ENCODE measurements around the gene OTUD4. TPM values are rescaled to one million over a fixed set of nuclear protein-coding genes. Genes with fewer than 3 reads are reported as not detected.

Gene OTUD4
- total and polyA plus RNA-seq, 9 of the 15 experiments (the other 6 are each of a cell fraction or from before 2014, with no cell fraction given): 4.2 to 29.0 (median 24.8) TPM

GRCh38 chr4:145098675-145099037 is 81.7 kb downstream of the OTUD4 start (continued):
- TF ChIP-seq, protein P1, sequence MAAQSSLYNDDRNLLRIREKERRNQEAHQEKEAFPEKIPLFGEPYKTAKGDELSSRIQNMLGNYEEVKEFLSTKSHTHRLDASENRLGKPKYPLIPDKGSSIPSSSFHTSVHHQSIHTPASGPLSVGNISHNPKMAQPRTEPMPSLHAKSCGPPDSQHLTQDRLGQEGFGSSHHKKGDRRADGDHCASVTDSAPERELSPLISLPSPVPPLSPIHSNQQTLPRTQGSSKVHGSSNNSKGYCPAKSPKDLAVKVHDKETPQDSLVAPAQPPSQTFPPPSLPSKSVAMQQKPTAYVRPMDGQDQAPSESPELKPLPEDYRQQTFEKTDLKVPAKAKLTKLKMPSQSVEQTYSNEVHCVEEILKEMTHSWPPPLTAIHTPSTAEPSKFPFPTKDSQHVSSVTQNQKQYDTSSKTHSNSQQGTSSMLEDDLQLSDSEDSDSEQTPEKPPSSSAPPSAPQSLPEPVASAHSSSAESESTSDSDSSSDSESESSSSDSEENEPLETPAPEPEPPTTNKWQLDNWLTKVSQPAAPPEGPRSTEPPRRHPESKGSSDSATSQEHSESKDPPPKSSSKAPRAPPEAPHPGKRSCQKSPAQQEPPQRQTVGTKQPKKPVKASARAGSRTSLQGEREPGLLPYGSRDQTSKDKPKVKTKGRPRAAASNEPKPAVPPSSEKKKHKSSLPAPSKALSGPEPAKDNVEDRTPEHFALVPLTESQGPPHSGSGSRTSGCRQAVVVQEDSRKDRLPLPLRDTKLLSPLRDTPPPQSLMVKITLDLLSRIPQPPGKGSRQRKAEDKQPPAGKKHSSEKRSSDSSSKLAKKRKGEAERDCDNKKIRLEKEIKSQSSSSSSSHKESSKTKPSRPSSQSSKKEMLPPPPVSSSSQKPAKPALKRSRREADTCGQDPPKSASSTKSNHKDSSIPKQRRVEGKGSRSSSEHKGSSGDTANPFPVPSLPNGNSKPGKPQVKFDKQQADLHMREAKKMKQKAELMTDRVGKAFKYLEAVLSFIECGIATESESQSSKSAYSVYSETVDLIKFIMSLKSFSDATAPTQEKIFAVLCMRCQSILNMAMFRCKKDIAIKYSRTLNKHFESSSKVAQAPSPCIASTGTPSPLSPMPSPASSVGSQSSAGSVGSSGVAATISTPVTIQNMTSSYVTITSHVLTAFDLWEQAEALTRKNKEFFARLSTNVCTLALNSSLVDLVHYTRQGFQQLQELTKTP (IDR thresholded peaks at IDR 0.05; ENCODE audit: low read depth in 1 of 2, partially characterized antibody in 2 of 2): no peak
- TF ChIP-seq RBM25 (IDR thresholded peaks at IDR 0.05; ENCODE audit: low read depth, low read length, severe bottlenecking) (no peak), SRF (CRISPR knock-in tag; IDR thresholded peaks at IDR 0.05) (no peak), RBBP5 (IDR thresholded peaks at IDR 0.05; ENCODE audit: borderline replicate concordance, insufficient read depth, low read length, poor library complexity, severe bottlenecking) (no peak), CSDE1 (IDR thresholded peaks at IDR 0.05) (no peak), NELFE (IDR thresholded peaks at IDR 0.05; ENCODE audit: insufficient read depth, insufficient read length) (no peak), ETV5 (CRISPR knock-in tag; IDR thresholded peaks at IDR 0.05; ENCODE audit: low read depth) (no peak), TCFL5 (CRISPR knock-in tag; conservative IDR thresholded peaks at IDR 0.05) (no peak), SP2 (IDR thresholded peaks at IDR 0.05; ENCODE audit: extremely low read depth, low read depth, low read length, poor library complexity, severe bottlenecking) (no peak), ZNF133 (CRISPR knock-in tag; IDR thresholded peaks at IDR 0.05) (no peak), MCM3 (IDR thresholded peaks at IDR 0.05) (no peak), HDAC2 (IDR thresholded peaks at IDR 0.05) (no peak), MLX (CRISPR knock-in tag; conservative IDR thresholded peaks at IDR 0.05) (no peak), ZBTB26 (CRISPR knock-in tag; IDR thresholded peaks at IDR 0.05) (no peak), C11orf30 (IDR thresholded peaks at IDR 0.05; ENCODE audit: low read depth) (peak; percentile 53), NBN (IDR thresholded peaks at IDR 0.05; ENCODE audit: low read depth) (no peak), YY1 (IDR thresholded peaks at IDR 0.05; ENCODE audit: borderline replicate concordance in 1 of 3, control insufficient read depth in 1 of 3, extremely low read depth in 1 of 3, insufficient read depth in 3 of 3, insufficient read length in 1 of 3, insufficient replicate concordance in 2 of 3, low read depth in 1 of 3, low read length in 2 of 3) (peak; percentile 24 to 80 (median 60)), SMARCE1 (IDR thresholded peaks at IDR 0.05) (no peak)
- TF ChIP-seq, protein P2, sequence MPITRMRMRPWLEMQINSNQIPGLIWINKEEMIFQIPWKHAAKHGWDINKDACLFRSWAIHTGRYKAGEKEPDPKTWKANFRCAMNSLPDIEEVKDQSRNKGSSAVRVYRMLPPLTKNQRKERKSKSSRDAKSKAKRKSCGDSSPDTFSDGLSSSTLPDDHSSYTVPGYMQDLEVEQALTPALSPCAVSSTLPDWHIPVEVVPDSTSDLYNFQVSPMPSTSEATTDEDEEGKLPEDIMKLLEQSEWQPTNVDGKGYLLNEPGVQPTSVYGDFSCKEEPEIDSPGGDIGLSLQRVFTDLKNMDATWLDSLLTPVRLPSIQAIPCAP (CRISPR knock-in tag; IDR thresholded peaks at IDR 0.05; ENCODE audit: borderline replicate concordance): no peak
- TF ChIP-seq, protein P3, sequence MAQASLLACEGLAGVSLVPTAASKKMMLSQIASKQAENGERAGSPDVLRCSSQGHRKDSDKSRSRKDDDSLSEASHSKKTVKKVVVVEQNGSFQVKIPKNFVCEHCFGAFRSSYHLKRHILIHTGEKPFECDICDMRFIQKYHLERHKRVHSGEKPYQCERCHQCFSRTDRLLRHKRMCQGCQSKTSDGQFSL (CRISPR knock-in tag; IDR thresholded peaks at IDR 0.05): no peak; the same call in 1 of the 2 replicates
- TF ChIP-seq, protein P3 (tag; IDR thresholded peaks at IDR 0.05): no peak

Data from K562 (cell line).